ENCODE data around the gene NEK7. TPM values are rescaled to one million over a fixed set of nuclear protein-coding genes. Genes with fewer than 3 reads are reported as not detected.

Gene NEK7
- total and polyA plus RNA-seq, 2 of the 4 experiments (the other 2 are of a cell fraction) = 89.0 to 467 TPM

GRCh38 chr1:198363625-198364151 is 206.9 kb downstream of the NEK7 start:
- Histone ChIP-seq H4K5ac (ENCODE audit: low read depth, low read length) (no peak overlapping the region), H3K9me3 (ENCODE audit: control insufficient read depth, insufficient read depth, low read length) (no peaks in the 10 kb centered on the region), H3K27ac (ENCODE audit: insufficient read depth, low read length) (no peak overlapping the region), H3K4me3 (ENCODE audit: insufficient read depth, low read depth, low read length) (no peak overlapping the region), H3K9me1 (ENCODE audit: insufficient read depth, low read length) (no peaks in the 10 kb centered on the region), H2AFZ (replicated peaks; ENCODE audit: low read length, poor library complexity) (no peak overlapping the region), H3K9ac (ENCODE audit: low read depth, low read length) (no peak overlapping the region), H3K36me3 (ENCODE audit: control insufficient read depth, insufficient read depth, low read length) (no peaks in the 10 kb centered on the region), H2AK5ac (ENCODE audit: low read depth, low read length) (no peak overlapping the region), H3K4ac (ENCODE audit: low read depth, low read length) (no peak overlapping the region), H3K27me3 (ENCODE audit: control insufficient read depth, insufficient read depth, low read length) (no peaks in the 10 kb centered on the region), H3K23ac (ENCODE audit: low read depth, low read length) (no peak overlapping the region), H3K4me1 (ENCODE audit: control insufficient read depth, insufficient read depth, low read length) (peaks cover 2% of the 10 kb centered on the region; the same call in 1 of the 2 replicates), H2BK5ac (ENCODE audit: low read depth, low read length, poor library complexity, severe bottlenecking) (no peak overlapping the region), H3K56ac (ENCODE audit: extremely low read depth, insufficient read depth, low read length) (no peak overlapping the region), H2BK120ac (ENCODE audit: low read depth, low read length) (no peak overlapping the region), H4K20me1 (ENCODE audit: insufficient read depth, low read length) (no peaks in the 10 kb centered on the region), H2BK15ac (ENCODE audit: low read depth, low read length) (no peak overlapping the region), H3K79me1 (ENCODE audit: low read depth in 1 of 2, low read length in 2 of 2) (no peaks in the 10 kb centered on the region), H3K18ac (ENCODE audit: low read depth, low read length) (no peak overlapping the region), H4K91ac (ENCODE audit: insufficient read depth, low read depth, low read length) (no peak overlapping the region), H3K14ac (replicated peaks; ENCODE audit: low read depth, low read length) (no peak overlapping the region), H3K4me2 (ENCODE audit: low read depth, low read length) (no peak overlapping the region), H2BK20ac (ENCODE audit: low read depth, low read length) (no peak overlapping the region), H4K8ac (ENCODE audit: low read depth in 2 of 2, low read length in 2 of 2) (no peak overlapping the region), H2AK9ac (replicated peaks; ENCODE audit: low read depth, low read length, poor library complexity) (no peak overlapping the region)
- ChIA-PET POLR2A (ENCODE audit: unreplicated experiment) (no interaction called here), CTCF (no interaction called here)
- no peak for TF ChIP-seq RAD21 (IDR thresholded peaks at IDR 0.05; ENCODE audit: low read length)
- TF ChIP-seq MXI1 (IDR thresholded peaks at IDR 0.05; ENCODE audit: borderline replicate concordance, low read depth, low read length) = no peak
- no peak for TF ChIP-seq RFX5 (IDR thresholded peaks at IDR 0.05; ENCODE audit: low read depth, low read length)
- TF ChIP-seq ELK1 (IDR thresholded peaks at IDR 0.05; ENCODE audit: borderline replicate concordance, low read depth, low read length) = no peak
- intact Hi-C loops (cut with micrococcal nuclease) (no loop called here), in situ Hi-C loops (cut with MboI; ENCODE audit: low sequenced_read_pairs) (no loop called here), dilution Hi-C loops (cut with HindIII; ENCODE audit: low sequenced_read_pairs, unreplicated experiment) (no loop called here)
- DNase-seq = no peak
- no CpG with 5 or more reads among the region's 3 CpGs for WGBS, 2 experiments (ENCODE audit: extremely low coverage in 2 of 2, insufficient read length in 1 of 2)
- BruUV-seq (replicated peaks) = no TSS peak
- ATAC-seq (ENCODE audit: low read depth) = no peak
